Esophagus squamous epithelium (tissue), 5 donors: ENCODE results near the gene FGD2. TPM values are rescaled to one million over a fixed set of nuclear protein-coding genes. Genes with fewer than 3 reads are reported as not detected.

Source experiments
- DNase-seq: peaks from one replicate; lab custom pipeline; 2025; lab: John Stamatoyannopoulos, UW
- H3K27ac ChIP-seq, 4 donors: fragments of 200-600 bp; sonication (generic); one replicate each; pipeline ENCODE4 v1.5.1; 2016 to 2019; ENCODE audit warnings: mild to moderate bottlenecking in 1 of 4
- H3K27me3 ChIP-seq, 4 donors: fragments of 200-600 bp; sonication (generic); 1 replicate in 3 of 4; 2 replicates in 1 of 4; pipeline versions ENCODE4 v1.5.1 to v1.6.0; 2017 to 2021; ENCODE audit warnings: antibody characterized with exemption in 1 of 4
- H3K36me3 ChIP-seq, 3 donors: fragments of 200-600 bp; sonication (generic); one replicate each; pipeline ENCODE4 v1.5.1; 2016 to 2019
- H3K4me1 ChIP-seq, 3 donors: fragments of 200-600 bp; sonication (generic); one replicate each; pipeline ENCODE4 v1.5.1; 2017 to 2019
- H3K4me3 ChIP-seq, 4 donors: fragments of 200-600 bp; sonication (generic); 1 replicate in 3 of 4; 2 replicates in 1 of 4; pipeline ENCODE4 v1.5.1; 2016 to 2019; ENCODE audit warnings: mild to moderate bottlenecking in 2 of 4, moderate library complexity in 1 of 4
- H3K9me3 ChIP-seq, 3 donors: fragments of 200-600 bp; sonication (generic); one replicate each; pipeline ENCODE4 v1.5.1; 2016 to 2019
- CTCF ChIP-seq, 6 experiments: fragments of 450-650 bp in 4 of 6; fragments of 200-600 bp in 2 of 6; sonication (generic) in 2 of 6; IDR thresholded peaks; one replicate each; pipeline ENCODE4 v1.5.1; 2016 to 2019; ENCODE audit warnings: antibody characterized with exemption in 6 of 6, mild to moderate bottlenecking in 4 of 6, moderate library complexity in 4 of 6
- POLR2A ChIP-seq, 4 donors: fragments of 450-650 bp; IDR thresholded peaks; one replicate each; pipeline ENCODE4 v1.6.1; 2017; ENCODE audit warnings: antibody characterized with exemption in 4 of 4, mild to moderate bottlenecking in 4 of 4, moderate library complexity in 3 of 4
- WGBS, 2 donors: methylation state at CpG; one replicate each; pipeline ENCODE4 v1.1.5; 2018; 5-methylcytosine and 5-hydroxymethylcytosine counted together
- intact Hi-C: fragments of 100-400 bp; cut with DNase I; formaldehyde crosslinking; loops from one replicate; pipeline ENCODE4 v1.15.0; 2022
- total RNA-seq, 4 donors: library from RNA; depleted of rRNA; stranded (reverse); fragments of >200 nt; gene quantifications; one replicate each; pipeline ENCODE4 v1.1.0, GENCODE V29; 2016
- donor health status: DM: yes; HTN: yes; CAD: no.

The FGD2 gene
- total RNA-seq, 4 donors from 2014 or later: 2.6 to 13.4 (median 5.3) TPM

- peak overlapping the region in 1 of 4 donors; percentile 91 for H3K27ac ChIP-seq
- H3K27me3 ChIP-seq: no peaks in the 10 kb centered on the region
- H3K36me3 ChIP-seq: no peaks in the 10 kb centered on the region
- no peak for DNase-seq
- TF ChIP-seq CTCF (IDR thresholded peaks at IDR 0.05): no peak
- TF ChIP-seq POLR2A (IDR thresholded peaks at IDR 0.05): no peak
- no peaks in the 10 kb centered on the region for H3K9me3 ChIP-seq
- intact Hi-C loops: loop anchor here (10.0 kb wide), 1 partner anchor 151 kb away; no protein-coding TSS in a partner anchor
- peaks cover 46 to 78% (median 55%) of the 10 kb centered on the region in 3 donors for H3K4me1 ChIP-seq
- WGBS, 2 donors: 84% methylated on average over 2 to 7 of the region's 7 CpGs
- no peak overlapping the region for H3K4me3 ChIP-seq
Measured at GRCh38 chr6:37053683-37054082, 48.2 kb downstream of the FGD2 start.

DNA sequence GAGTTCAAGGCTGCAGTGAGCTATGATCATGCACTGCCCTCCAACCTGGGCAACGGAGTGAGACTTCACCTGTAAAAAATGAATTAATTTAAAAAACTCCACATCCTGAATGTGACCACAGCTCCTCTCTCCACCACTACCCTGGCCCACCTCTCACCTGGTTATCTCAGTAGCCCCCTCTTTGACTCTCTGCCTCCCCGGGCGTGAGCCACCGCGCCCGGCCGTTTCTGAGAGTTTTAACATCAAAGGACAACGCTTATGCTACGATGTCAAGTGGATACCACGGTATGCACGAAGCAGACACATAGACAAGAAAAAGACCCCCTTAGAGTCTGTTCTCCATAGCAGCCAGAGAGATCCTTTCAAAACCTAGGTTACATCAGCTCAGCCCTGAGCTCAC, 48.7 kb downstream of the FGD2 start:
- Histone ChIP-seq H3K36me3 (no peaks in the 10 kb centered on the region), H3K4me3 (no peak overlapping the region), H3K27ac (peak overlapping the region in 3 of 4 donors; percentile 81 to 91 (median 90)), H3K9me3 (no peaks in the 10 kb centered on the region), H3K4me1 (peaks cover 41 to 78% (median 51%) of the 10 kb centered on the region in 3 donors), H3K27me3 (no peaks in the 10 kb centered on the region)
- no peak for DNase-seq
- no peak for TF ChIP-seq POLR2A (IDR thresholded peaks at IDR 0.05)
- 92 to 95% methylated on average over 6 to 11 of the region's 11 CpGs for WGBS, 2 donors
- intact Hi-C loops: loop anchor here (10.0 kb wide), 1 partner anchor 151 kb away; no protein-coding TSS in a partner anchor

DNA sequence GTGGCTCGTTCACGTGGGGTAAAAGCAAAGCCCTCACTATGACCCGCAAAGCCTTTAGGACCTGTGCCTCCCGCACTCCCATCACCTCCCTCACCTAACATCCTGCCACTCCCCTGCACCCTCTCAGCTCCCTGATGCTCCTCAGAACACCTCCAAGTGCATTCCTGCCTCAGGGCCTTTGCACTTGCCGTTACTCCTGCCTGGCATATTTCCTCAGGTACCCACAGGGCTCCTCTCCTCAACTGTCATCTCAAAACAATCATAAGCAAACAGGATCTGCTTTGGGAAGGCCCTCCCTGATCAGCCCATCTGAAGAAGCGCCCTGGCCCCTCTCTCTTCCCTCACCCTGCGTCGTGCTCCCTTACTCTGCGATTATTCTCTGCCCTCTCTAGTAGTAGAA, 49.1 kb downstream of the FGD2 start:
- 81 to 87% methylated on average over 9 of the region's 9 CpGs for WGBS, 2 donors
- intact Hi-C loops: loop anchor here (10.0 kb wide), 1 partner anchor 150 kb away; no protein-coding TSS in a partner anchor
- TF ChIP-seq CTCF (IDR thresholded peaks at IDR 0.05) (no peak), POLR2A (IDR thresholded peaks at IDR 0.05) (no peak)

GRCh38 chr6:37056112-37056403, 50.6 kb downstream of the FGD2 start:
- peak overlapping the region; percentile 75 to 91 (median 86) for H3K27ac ChIP-seq
- no peak for DNase-seq
- peak overlapping the region in 1 of 4 donors; percentile 6 for H3K4me3 ChIP-seq
- H3K27me3 ChIP-seq: no peaks in the 10 kb centered on the region
- no peaks in the 10 kb centered on the region for H3K36me3 ChIP-seq
- TF ChIP-seq CTCF (IDR thresholded peaks at IDR 0.05): no peak
- TF ChIP-seq POLR2A (IDR thresholded peaks at IDR 0.05): no peak
- peaks cover 37 to 78% (median 46%) of the 10 kb centered on the region in 3 donors for H3K4me1 ChIP-seq
- WGBS, 2 donors: no CpG with 5 or more reads among the region's 8 CpGs
- intact Hi-C loops: loop anchor here (2.0 to 10.0 kb wide), 2 partner anchors 115 to 149 kb away; partner anchors contain the start of gene PIM1
- no peaks in the 10 kb centered on the region for H3K9me3 ChIP-seq

More for the DNA sequence above, 49.1 kb downstream of the FGD2 start:
- peak overlapping the region; percentile 75 to 91 (median 86) for H3K27ac ChIP-seq
- H3K4me1 ChIP-seq: peaks cover 41 to 78% (median 51%) of the 10 kb centered on the region in 3 donors
- H3K27me3 ChIP-seq: no peaks in the 10 kb centered on the region
- no peak for DNase-seq
- no peaks in the 10 kb centered on the region for H3K36me3 ChIP-seq
- H3K9me3 ChIP-seq: no peaks in the 10 kb centered on the region
- no peak overlapping the region for H3K4me3 ChIP-seq

DNA sequence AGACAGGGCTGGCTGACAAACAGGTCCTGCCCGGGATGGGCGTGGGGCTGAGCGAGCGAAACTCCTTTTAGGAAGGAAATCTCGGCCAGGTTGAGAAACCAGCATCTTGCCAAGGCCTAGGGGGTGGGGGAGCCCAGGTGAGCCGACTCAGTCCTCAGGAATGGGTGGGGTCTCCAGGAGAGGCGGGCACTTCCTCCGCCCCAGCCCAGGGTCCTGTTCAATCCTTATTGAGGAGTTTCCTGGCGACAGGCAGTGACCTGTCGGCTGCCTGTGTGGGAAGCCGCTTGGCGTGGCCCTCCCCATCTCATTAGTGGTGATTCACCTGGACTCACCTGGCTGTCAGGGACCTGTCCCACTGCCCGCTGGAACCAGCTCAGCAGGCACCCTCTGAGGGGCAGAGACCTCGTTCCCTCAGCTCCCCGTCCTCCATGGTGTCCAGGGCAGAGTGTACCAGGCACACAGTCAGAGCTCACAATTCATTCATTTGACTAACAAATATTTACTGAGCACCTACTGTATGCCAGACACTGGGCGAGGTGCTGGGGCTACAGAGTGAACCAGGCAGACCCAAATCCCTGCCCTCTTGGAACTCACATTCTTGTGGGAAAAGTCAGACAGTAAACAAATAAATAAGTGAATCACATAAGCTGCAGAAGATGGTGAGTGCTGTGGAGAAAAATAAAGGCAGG, 51.1 kb downstream of the FGD2 start:
- no peak for TF ChIP-seq CTCF (IDR thresholded peaks at IDR 0.05)
- no peak for TF ChIP-seq POLR2A (IDR thresholded peaks at IDR 0.05)

More for the DNA sequence above, 51.1 kb downstream of the FGD2 start:
- peak overlapping the region; percentile 75 to 91 (median 86) for H3K27ac ChIP-seq
- H3K4me3 ChIP-seq: peak overlapping the region in 1 of 4 donors; percentile 6
- 51 to 54% methylated on average over 3 to 4 of the region's 16 CpGs for WGBS, 2 donors
- no peak for DNase-seq
- H3K36me3 ChIP-seq: no peaks in the 10 kb centered on the region
- no peaks in the 10 kb centered on the region for H3K9me3 ChIP-seq
- H3K4me1 ChIP-seq: peaks cover 32 to 78% (median 41%) of the 10 kb centered on the region in 3 donors
- H3K27me3 ChIP-seq: no peaks in the 10 kb centered on the region
- intact Hi-C loops: loop anchor here (2.0 to 10.0 kb wide), 2 partner anchors 114 to 148 kb away; partner anchors contain the start of gene PIM1
